Stimulated activated CD4-positive, alpha-beta T cell treated with anti-CD3 and anti-CD28 coated beads, Interleukin-1b, Interleukin-23, amount 100 ng/mL, for 1 hour (primary cell): ENCODE measurements around the gene CNR2.
"Not testable (repeated sequence)": the region's sequence is repeated elsewhere in the genome, so short reads cannot be mapped to it uniquely, and the experiment has no call there.

Source experiments
- DNase-seq, 2 donors: peaks; one replicate each; pipeline ENCODE4 v3.0.0-alpha.2; 2020; ENCODE audit warnings: low read depth in 2 of 2

Gene CNR2

DNA sequence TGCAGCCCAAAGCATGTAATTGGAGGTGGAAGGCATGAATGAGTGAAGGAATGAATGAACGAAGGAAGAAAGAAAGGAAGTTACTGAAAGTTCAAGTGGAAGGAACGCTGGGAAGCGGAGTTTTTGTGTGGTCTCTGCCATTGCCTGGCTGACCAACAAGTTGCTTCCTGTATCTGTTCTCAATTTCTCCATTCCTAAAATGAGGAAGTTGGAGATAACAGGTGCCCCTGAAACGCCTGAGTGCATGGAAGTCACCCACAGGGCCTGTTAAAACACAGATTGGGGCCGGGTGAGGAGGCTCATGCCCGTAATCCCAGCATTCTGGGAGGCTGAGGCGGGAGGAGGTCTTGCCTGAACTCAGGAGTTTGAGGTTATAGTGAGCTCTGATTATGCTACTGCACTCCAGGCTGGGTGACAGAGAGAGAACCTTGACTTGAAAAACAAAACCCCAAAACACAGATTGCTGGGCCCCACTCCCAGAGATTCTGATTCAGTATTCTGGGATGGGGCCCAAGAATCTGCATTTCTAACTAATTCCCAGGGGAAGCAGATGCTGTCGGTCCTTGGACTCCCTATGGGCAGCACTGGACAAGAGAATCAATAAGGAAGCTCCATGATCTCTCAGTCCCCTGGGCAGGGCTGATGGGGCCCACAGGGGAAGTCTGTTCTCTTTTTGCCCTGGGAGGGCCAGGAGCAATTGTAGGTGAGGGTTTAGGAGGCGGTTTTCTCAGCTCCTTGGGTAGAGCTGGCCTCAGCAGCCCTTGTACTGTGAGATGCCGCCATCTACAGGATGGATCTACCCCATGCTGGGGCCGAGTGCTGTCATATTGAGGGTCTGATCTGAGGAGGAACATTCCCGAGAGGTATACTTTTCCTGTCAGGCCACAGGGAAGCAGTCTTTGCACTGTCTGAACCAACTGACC, 3.3 kb upstream of the CNR2 start:
- DNase-seq: peak in 1 of 2 donors; percentile 5

- no peak for DNase-seq
These were observed 2.3 kb upstream of the CNR2 start for GRCh38 chr1:23915466-23915865.

DNA sequence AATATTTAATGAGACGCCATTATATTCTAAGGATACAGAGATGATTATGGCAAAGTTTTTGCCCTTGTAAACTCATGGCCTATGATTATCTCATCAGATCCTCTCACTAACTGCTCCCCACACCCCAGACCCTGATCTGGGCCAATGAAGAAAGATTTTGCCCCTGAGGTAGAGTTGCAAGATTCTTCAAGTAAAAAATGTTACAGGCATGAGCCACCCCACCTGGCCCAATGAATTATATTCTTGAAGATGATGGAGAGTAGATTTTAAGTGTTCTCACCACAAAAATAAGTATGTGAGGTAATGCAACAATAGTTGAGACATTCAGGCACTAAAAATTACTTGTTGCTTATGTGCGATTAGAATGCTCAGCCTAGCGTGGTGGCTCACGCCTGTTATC, 1.8 kb upstream of the CNR2 start:
- DNase-seq: no peak

DNA sequence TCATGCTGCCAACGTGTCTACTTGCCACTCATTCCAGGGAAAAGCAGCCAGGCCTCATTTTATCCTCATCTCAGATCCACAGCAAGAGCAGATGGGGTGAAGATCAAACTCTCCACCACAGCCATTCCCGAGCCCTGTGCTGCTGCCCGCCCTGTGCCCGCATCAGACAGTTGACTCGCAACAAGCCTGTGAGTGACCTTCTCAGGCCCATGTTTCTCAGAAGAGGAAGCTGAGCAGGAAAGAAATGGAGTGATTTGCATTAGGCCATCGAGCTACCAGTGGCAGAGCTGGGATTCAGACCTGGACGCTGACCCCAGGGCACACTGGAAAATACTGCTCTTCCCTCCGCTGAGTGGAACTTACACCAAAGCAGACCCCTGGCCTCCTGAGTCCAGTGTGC, 1.2 kb downstream of the CNR2 start:
- no peak for DNase-seq

GRCh38 chr1:23910553-23911246, 2.5 kb downstream of the CNR2 start:
- DNase-seq: no peak

DNA sequence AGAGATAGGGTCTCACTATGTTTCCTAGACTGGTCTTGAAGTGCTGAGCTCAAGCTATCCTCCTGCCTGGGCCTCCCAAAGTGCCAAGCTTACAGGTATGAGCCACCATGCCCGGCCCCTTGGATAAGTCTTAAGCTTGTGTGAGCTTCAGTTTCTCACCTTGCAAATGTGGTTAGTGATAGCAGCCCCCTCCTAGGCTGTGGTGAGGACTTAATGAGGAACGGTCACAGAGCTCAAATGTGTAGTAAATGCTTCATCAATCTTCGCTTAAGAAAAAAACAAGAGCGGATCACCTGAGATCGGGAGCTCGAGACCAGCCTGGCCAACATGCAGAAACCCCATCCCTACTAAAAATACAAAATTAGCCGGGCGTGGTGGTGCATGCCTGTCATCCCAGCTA, 3.0 kb downstream of the CNR2 start:
- DNase-seq: no peak

- DNase-seq: no peak
These were observed 3.8 kb downstream of the CNR2 start for GRCh38 chr1:23909412-23909811.

DNA sequence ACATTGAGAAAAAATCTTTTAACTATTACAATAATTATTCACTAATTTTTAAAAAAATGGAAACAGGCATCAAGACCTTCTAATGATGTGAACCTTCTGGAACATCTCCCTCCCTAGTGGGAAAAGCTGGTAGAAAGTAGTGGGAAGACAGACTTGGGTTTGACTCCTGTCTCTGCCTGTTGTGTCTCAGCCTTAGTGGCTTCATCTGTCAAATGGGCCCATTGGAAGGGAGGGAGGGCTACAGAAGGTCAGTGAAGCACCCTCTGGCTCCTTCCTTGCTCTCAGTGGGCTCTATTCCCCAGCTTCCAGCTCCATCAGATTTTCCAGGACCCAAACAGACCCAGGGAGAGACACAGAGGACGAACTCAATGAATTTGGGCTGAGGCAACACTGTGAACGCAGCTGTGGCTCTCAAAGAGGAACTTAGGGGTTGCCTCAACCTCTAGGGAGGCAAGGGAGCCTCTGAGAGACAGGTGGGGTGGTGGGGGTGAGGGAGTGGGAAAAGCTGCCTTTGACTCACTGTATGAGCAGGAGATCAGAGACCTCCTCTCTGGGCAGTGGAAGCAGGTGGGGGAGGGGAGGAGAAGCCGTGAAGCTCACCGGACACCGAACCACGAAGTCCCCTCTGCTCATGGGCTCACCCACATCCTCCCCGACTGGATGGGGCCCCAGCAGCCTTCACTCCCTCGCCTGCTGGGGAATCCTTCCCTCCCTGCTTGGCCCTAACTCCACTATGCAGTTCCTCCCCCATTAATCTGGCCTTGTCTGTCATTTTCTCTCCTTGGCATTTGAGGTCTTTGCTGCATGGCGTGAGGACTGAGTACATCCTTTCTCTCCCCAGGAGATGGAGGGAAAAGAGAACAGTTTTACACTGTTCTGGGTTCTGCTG, 4.5 kb downstream of the CNR2 start:
- DNase-seq: no peak

DNA sequence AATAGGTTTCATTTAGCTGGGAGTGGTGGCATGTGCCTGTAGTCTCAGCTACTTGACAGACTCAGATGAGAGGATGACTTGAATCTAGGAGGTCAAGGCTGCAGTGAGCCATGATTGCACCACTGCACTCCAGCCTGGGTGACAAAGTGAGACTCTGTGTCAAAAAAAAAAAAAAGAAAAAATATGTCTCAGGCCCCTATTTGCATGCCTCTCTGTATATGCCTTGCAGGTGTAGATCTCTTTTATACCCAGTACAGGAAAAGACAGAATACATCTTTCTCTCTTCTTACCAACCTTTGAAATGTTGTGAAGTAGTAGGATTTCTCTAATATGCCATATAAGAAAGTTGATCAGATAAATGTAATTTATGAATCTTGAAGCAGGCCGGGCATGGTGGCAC, 6.4 kb downstream of the CNR2 start:
- no peak for DNase-seq

DNA sequence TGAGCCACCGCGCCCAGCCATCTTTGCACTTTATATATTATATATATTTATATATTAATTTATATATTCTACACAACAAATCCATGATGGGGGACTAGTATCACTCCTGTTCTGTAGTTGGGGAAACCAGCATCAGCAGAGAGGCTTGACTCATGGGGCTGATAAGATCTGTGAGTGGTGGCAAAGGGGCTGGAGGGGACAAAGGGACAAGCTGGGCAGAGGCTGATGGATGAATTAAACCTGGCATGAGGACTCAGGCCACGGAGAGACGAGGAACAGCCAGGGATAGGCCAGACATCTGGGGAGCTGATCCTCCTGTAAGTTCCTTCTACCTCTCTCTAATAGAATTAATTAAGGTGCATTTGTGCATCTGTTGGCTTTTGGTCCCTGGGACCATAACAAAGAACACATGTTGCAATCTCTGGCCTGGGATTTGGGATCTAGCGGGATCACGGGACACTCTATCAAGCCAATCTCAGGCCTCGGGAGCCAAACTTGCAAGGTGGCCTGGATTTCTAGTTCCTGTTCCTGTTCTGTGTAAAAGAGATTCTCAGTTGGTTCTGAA, 7.6 kb downstream of the CNR2 start:
- no peak for DNase-seq

DNA sequence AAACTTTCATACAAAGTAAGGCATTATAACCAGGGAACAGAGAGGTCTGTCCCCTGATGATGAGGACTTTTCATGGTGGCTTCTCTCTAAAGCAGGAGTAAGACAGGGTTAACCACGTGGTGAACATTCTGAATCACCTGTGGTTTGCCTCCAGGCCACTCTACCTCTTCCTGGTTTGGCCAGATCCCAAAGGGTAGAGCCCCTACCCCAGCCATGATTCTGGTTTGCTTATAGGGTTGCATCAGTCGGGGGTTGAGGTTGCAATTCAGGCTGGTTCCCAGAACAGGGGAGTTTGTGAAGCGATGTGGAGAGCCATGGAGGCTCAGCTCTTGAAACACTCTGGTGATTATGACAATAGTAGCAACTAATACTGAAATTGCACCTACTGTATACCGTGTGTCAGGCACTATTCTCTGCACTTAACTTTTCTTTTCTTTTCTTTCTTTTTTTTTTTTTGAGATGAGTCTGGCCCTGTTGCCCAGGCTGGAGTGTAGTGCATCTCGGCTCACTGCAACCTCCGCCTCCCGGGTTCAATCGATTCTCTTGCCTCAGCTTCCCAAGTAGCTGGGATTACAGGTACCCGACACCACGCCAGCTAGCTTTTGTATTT, 8.3 kb downstream of the CNR2 start:
- no peak for DNase-seq

GRCh38 chr1:23903754-23904153, 9.4 kb downstream of the CNR2 start:
- no peak for DNase-seq

GRCh38 chr1:23902321-23903278, 10.6 kb downstream of the CNR2 start:
- no peak for DNase-seq

DNA sequence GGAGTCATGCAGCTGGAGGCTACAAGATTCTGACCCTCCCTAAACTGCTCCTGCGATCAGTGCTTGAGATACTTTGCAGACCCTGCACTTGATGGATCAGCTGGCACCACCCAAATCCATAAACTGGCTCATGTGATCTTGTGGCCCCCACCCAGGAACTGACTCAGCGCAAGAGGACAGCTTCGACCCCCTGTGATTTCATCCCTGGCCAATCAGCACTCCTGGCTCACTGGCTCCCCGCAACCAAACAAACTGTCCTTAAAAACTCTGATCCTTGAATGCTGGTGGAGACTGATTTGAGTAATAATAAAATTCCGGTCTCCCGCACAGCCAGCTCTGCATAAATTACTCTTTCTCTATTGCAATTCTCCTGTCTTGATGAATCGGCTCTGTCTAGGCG, 13.1 kb downstream of the CNR2 start:
- not testable (repeated sequence) for DNase-seq

DNA sequence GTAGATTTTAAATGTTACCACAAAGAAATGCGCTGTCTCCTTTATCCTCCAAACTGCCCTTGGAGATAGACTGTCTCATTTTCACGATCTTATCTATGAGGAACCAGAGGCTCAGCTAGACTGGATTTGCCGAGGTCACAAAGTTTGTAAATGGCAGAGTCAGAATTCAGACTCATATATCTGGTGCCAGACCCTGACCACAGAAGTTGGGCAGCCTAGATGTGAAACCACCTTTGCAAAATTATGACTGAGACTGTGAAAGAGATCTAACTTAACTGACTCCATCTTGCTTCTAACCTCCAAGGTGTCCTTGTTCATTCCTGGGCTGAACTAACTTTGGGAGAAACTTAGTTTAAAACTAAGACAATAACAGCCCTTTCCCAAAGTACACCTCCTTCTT, 14.1 kb downstream of the CNR2 start:
- DNase-seq: no peak

GRCh38 chr1:23897083-23897482, 16.1 kb downstream of the CNR2 start:
- no peak for DNase-seq

DNA sequence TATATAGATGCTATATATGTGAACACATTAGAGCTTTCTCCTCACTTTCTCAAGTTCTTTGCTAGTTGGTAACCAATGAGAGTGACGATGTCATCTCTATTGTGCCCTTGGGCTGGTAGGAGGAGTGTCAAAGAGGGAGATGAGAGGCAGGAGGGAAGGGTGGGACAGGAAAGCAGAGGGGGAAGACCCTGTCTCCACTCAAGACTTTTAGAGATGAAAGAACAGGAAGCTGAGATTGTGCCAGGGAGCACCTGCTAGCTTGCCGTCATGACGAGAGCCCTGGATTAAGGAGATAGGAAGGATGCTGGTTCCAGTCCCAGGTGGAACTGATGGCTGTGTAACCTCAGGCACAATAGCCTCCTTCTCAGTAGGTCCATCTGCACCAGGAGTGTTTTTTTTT, 16.7 kb downstream of the CNR2 start:
- DNase-seq: no peak

GRCh38 chr1:23895993-23896392, 17.2 kb downstream of the CNR2 start:
- DNase-seq: no peak

- DNase-seq: no peak
These were observed 18.1 kb downstream of the CNR2 start for GRCh38 chr1:23895082-23895481.

DNA sequence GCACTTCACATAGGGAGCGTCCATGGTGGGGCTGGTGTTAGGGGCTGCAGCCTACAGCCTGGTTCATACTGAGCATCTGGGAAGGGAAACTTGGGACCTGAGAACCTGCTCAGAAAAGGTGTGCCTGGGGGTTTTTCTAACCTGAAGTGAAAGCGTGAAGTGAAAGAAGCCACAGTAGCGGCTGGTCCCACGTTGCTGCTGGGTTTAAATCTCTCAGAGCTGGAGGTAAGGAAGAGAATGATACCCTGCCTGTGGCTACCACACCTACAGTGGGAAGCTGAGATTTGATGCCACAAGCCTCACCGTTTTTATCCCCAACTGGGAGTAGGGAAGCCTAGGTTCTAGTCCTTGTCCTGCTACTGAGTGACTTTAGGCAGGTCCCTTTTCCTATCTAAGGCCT, 24.1 kb downstream of the CNR2 start:
- DNase-seq: no peak
